ENCODE measurements around the gene CTNNBL1.

CTNNBL1 gene

DNA sequence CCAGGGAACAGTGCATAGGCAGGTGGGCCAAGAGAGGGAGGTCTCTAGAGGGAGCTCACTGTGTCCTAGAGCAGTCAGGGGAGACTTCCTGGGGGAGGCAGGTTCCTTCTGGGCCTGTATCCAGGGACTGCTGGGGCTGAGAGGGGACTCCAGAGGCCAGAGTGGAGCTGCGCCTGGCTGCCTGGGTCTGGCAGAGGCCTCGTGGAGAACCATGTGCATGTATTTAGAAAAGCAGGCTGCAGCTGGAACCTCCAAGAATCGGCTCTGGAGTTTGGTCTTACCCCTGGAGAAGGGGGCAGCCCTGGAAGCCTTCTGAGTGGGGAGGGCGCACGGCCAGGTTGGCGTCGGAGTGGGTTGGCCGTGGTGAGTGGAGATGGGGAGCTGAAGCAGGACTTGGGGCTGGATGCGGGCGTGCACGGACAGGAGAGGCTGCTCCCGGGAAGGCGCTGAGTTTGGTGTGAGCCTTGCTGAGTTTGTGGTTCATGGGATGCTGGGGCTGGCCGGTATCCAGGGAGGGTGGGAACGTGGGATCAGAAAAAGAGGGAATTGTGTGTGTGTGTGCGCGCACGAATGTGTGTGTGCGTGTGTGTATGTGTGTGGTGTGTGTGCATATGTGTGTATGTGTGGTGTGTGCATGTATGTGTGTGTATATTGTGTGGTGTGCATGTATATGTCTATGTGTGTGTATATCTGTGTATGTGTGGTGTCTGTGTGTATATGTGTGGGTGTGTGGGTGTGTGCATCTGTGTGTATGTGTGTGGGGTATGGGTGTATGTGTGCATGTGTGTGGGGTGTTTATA, 219.9 kb downstream of the CTNNBL1 start:
- Mint-ChIP-seq H3K27me3 (peaks cover 15% of the 10 kb centered on the region), H3K9me3 (no peaks in the 10 kb centered on the region), H3K4me1 (peaks cover 18% of the 10 kb centered on the region), H3K36me3 (no peaks in the 10 kb centered on the region), H3K4me3 (peak overlapping the region; percentile 5), H3K27ac (no peak overlapping the region)
- DNase-seq (ENCODE audit: low spot score in 2 of 2) (no peak), ATAC-seq (ENCODE audit: low read depth) (no peak)

DNA sequence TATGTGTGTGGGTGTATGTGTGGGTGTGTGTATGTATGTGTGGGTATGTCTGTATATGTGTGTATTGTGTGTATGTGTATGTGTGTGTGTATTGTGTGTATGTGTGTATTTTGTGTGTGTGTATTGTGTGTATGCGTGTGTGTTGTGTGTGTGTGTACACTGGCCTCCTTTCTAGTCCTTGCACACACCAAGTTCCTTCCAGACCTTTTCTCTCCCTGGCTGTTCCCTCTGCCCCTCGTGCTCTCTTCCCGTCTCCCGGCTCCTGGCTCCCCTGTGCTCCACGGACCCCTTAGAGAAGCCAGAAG, 220.5 kb downstream of the CTNNBL1 start:
- Mint-ChIP-seq H3K27ac (no peak overlapping the region), H3K27me3 (peaks cover 12% of the 10 kb centered on the region)

DNA sequence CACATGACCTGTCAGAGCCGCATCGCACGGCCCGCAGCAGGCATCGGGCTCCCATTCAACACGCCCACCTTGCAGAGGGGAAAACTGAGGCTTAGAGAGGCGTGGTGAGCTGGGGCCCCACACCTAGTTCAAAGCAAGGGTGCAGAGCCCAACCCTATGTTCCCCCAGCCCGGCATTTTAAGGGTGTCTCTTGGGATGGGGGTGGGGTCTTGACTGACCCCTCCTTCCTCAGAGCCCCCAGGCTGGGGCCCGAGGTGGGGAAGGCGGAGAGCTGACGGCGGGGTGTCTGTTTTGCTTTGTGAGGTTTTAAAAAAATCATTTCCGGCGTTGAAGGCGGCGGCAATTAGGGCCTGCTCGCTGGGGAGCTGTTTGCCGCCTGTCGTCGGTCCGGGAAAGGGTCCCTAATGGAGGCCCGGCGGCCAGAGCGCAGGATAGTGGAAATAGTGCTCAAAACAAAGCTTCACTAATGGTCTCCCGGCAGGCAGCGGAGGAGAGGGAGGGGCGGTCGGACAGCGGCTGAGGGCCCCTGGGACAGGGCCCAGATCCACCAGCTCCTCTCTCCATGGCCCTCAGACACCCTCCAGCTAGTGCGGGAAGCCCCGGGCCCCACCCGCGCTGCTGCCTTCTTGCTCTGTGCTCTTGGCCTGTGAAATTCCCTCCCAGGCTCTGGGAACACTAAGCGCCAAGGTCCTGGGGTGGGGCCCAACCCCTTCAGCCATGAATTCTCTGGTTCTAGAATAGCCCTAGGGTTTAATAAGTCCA, 221.0 kb downstream of the CTNNBL1 start:
- H3K4me3 Mint-ChIP-seq, result peak overlapping the region; percentile 71
- no peaks in the 10 kb centered on the region for H3K9me3 Mint-ChIP-seq

More for the DNA sequence above, 220.5 kb downstream of the CTNNBL1 start:
- ATAC-seq (ENCODE audit: low read depth), result no peak
- H3K4me3 Mint-ChIP-seq, result peak overlapping the region; percentile 71
- no peaks in the 10 kb centered on the region for H3K36me3 Mint-ChIP-seq
- H3K4me1 Mint-ChIP-seq, result peaks cover 18% of the 10 kb centered on the region
- DNase-seq (ENCODE audit: low spot score in 2 of 2), result no peak
- H3K9me3 Mint-ChIP-seq, result no peaks in the 10 kb centered on the region

DNA sequence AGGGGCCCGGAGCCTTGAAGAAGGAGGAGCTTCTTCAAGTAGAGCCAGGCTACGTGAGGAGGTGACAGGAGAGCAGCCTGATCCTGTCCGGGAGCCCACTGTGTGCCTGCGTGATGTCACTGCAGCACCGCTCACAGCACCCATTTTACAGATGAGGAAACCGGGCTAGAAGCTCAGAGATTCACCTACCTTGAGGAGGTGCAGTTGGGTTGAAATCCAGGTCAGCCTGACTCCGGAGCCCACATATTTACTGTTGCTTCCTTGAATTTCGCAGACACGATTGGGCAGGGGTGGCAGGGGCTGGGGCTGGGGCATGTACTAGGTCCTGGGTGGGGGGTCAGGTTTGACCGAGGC, 221.6 kb downstream of the CTNNBL1 start:
- Mint-ChIP-seq H3K9me3 (no peaks in the 10 kb centered on the region), H3K27me3 (peaks cover 12% of the 10 kb centered on the region), H3K4me1 (peaks cover 18% of the 10 kb centered on the region), H3K4me3 (no peak overlapping the region), H3K27ac (no peak overlapping the region), H3K36me3 (no peaks in the 10 kb centered on the region)
- DNase-seq (ENCODE audit: low spot score in 2 of 2) (no peak), ATAC-seq (ENCODE audit: low read depth) (no peak)

More for the DNA sequence above, 221.0 kb downstream of the CTNNBL1 start:
- Mint-ChIP-seq H3K27ac (no peak overlapping the region), H3K4me1 (peaks cover 18% of the 10 kb centered on the region), H3K36me3 (no peaks in the 10 kb centered on the region), H3K27me3 (peaks cover 12% of the 10 kb centered on the region)
- DNase-seq (ENCODE audit: low spot score in 2 of 2) (peak in 1 of 2 donors; percentile 30), ATAC-seq (ENCODE audit: low read depth) (peak; percentile 61)

DNA sequence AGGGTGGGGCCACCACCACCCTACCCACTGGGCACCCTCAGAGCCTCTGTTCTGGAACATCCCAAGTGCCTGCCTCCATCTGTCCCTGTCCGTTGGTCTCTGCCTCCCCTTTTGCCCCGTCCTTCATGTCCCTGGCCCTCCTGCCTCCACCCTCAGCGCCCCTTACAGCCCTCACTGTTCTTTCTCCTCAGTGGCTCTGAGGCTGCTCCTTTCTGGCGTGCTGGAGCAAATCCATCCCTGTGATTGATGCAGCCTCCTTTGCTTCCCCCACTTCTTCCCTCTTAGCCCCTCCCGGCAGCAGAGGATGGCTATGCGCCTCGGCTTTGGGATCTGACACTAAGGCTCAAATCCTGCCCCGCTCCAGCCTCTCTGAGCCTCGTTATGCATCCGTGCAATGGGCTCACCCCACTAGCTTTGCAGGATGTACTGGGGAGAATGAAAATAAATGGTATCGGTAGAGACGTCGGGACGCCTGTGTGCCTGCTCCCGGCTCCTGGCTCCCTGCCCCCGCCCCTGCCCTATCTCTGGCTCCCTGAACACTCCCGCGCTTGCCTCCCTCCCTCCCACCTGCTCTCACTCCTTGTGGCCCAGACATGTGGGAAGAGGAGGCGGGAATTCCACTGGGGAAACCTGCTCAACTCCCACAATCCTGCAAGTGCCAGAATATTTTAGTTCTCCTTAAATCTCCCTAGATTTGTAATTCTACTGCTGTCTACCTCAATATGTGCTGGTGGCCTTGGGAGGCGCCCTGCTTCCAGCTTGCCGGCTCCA, 222.2 kb downstream of the CTNNBL1 start:
- H3K27ac Mint-ChIP-seq, result no peak overlapping the region
- no peaks in the 10 kb centered on the region for H3K9me3 Mint-ChIP-seq
- no peak overlapping the region for H3K4me3 Mint-ChIP-seq
- H3K36me3 Mint-ChIP-seq, result no peaks in the 10 kb centered on the region
- peaks cover 23% of the 10 kb centered on the region for H3K4me1 Mint-ChIP-seq
- ATAC-seq (ENCODE audit: low read depth) (no peak), DNase-seq (ENCODE audit: low spot score in 2 of 2) (no peak)
- peaks cover 13% of the 10 kb centered on the region for H3K27me3 Mint-ChIP-seq

DNA sequence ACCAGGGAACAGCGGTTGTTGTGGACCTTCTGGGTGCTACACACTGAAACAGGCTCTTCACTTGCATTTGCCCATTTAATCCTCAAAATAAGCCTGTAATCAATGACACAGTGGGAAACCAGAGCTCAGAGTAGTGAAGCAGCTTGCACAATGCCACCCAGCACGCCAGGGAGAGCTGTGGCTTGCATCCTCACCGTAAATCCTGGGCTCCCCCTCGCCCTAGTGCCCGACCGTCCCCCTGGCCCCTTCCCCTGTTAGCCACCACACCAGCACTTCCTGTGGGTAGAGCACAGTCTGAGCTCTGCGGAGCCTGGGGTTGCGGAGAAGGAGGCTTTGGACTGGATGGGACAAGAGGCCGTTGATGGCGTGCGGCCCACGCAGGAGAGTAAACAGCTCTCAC, 223.6 kb downstream of the CTNNBL1 start:
- no peak for DNase-seq (ENCODE audit: low spot score in 2 of 2)
- Mint-ChIP-seq H3K36me3 (no peaks in the 10 kb centered on the region), H3K4me1 (peaks cover 24% of the 10 kb centered on the region), H3K9me3 (no peaks in the 10 kb centered on the region), H3K27ac (no peak overlapping the region), H3K4me3 (no peak overlapping the region), H3K27me3 (peaks cover 13% of the 10 kb centered on the region)
- ATAC-seq (ENCODE audit: low read depth), result no peak

DNA sequence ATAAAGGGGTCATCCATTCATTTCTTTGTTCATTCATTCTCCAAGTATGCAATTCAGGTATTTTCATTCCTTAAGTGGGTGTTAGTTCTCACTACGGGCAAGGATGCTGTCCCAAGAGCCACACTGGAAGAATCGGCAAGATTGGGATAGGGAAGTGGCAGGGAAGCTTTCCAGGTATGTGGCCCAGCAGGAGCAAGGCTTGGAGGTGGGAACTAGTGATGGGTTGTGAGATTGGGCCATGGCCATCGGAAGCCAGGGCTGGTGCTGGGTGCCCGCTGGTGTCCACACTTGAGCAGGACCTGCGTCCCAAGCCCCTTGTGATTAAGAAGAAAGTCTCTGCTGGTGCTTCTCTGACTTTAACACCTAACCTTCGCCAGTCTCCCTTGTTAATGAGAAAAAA, 224.2 kb downstream of the CTNNBL1 start:
- no peaks in the 10 kb centered on the region for H3K9me3 Mint-ChIP-seq
- peaks cover 22% of the 10 kb centered on the region for H3K4me1 Mint-ChIP-seq
- no peak overlapping the region for H3K27ac Mint-ChIP-seq
- no peaks in the 10 kb centered on the region for H3K36me3 Mint-ChIP-seq
- ATAC-seq (ENCODE audit: low read depth), result no peak
- DNase-seq (ENCODE audit: low spot score in 2 of 2), result no peak
- H3K4me3 Mint-ChIP-seq, result no peak overlapping the region
- H3K27me3 Mint-ChIP-seq, result peaks cover 10% of the 10 kb centered on the region

DNA sequence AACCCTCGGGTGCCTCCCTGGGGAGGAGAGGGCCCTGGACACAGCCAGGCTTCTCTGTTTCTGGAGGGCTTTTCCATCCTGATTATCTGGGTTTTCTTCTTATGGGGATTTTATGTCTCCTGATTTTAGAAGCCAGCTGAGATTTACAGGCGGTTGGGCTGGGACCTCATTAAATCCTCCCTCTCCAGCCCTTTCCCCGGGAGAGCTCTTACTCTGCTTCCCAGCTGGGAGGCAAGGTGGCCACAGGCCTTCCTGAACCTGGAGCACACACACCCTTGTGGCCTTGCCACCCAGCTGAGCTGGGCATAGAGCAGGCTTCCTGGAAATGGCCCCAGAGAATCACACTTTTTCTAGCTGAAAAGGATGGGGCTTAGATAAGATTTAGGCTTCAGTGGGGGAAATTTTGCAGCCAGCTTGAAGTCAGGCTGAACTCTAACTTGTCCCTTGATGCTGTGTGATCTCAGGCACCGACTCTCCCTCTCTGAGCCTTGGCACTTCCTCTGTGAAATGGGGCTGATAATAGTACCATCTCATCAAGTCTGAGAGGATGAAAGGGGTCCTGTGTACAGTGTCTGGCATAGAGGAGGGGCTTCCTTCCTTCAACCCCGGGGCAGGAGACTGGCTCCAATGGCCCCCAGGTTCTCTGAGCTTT, 225.7 kb downstream of the CTNNBL1 start:
- ATAC-seq (ENCODE audit: low read depth), result no peak
- H3K4me3 Mint-ChIP-seq, result no peak overlapping the region
- DNase-seq (ENCODE audit: low spot score in 2 of 2), result no peak
- H3K9me3 Mint-ChIP-seq, result no peaks in the 10 kb centered on the region
- H3K27ac Mint-ChIP-seq, result no peak overlapping the region
- H3K36me3 Mint-ChIP-seq, result no peaks in the 10 kb centered on the region
- H3K27me3 Mint-ChIP-seq, result peaks cover 3% of the 10 kb centered on the region
- peaks cover 16% of the 10 kb centered on the region for H3K4me1 Mint-ChIP-seq

DNA sequence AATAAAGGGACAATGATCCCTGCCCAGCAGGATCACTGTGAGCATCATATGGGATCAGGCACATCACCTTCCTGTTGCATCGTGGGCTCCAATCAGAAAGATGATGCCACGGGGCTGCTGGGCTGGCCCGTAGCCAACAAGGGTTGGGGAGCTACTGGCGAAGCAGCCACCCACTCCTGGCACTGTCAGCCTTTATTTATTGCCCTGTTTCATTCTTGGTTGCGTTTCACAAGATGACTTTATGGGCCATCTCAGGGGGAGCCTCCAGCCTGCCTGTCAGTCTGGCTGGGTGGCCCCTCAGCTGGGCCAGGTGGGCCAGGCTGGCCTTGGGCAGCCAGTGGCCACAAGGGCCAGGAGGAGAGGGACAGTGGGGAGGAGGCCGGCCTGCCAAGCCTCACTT, 226.4 kb downstream of the CTNNBL1 start:
- ATAC-seq (ENCODE audit: low read depth) (no peak), DNase-seq (ENCODE audit: low spot score in 2 of 2) (no peak)
- H3K4me1 Mint-ChIP-seq, result peaks cover 12% of the 10 kb centered on the region
- no peaks in the 10 kb centered on the region for H3K36me3 Mint-ChIP-seq
- no peaks in the 10 kb centered on the region for H3K9me3 Mint-ChIP-seq
- peaks cover 3% of the 10 kb centered on the region for H3K27me3 Mint-ChIP-seq
- no peak overlapping the region for H3K4me3 Mint-ChIP-seq
- no peak overlapping the region for H3K27ac Mint-ChIP-seq

DNA sequence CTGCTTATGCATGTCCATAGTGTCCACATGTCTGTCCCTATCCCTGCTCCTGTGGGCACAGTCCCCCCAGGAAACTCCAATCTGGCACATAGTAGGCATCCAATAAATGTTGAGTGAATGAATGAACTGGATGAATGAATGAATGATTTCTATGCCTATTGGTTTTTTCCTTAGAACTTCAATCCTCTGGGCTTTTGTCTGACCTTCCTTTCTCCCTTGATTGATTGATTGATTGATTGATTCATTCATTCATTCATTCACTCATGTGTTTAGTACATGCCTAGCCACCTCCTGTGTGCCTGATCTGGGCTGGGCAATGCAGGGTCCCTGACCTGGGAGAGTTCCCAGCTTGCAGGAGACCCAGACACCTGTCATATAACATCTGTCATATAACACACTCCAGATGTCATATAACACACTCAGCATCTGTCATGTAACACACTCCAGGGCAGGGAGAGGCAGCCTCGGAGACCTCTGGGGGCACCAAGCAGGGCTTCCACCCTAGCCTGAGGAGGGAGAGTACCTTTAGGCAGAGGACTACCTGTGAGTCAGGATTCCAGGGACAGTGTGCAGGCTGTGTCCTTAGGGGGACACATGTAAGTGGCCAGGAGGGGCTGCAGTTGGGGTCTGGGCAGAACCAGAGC, 227.0 kb downstream of the CTNNBL1 start:
- no peak for DNase-seq (ENCODE audit: low spot score in 2 of 2)
- H3K27me3 Mint-ChIP-seq, result peaks cover 3% of the 10 kb centered on the region
- no peaks in the 10 kb centered on the region for H3K9me3 Mint-ChIP-seq
- H3K27ac Mint-ChIP-seq, result no peak overlapping the region
- no peak for ATAC-seq (ENCODE audit: low read depth)
- H3K36me3 Mint-ChIP-seq, result no peaks in the 10 kb centered on the region
- H3K4me3 Mint-ChIP-seq, result no peak overlapping the region
- peaks cover 12% of the 10 kb centered on the region for H3K4me1 Mint-ChIP-seq

DNA sequence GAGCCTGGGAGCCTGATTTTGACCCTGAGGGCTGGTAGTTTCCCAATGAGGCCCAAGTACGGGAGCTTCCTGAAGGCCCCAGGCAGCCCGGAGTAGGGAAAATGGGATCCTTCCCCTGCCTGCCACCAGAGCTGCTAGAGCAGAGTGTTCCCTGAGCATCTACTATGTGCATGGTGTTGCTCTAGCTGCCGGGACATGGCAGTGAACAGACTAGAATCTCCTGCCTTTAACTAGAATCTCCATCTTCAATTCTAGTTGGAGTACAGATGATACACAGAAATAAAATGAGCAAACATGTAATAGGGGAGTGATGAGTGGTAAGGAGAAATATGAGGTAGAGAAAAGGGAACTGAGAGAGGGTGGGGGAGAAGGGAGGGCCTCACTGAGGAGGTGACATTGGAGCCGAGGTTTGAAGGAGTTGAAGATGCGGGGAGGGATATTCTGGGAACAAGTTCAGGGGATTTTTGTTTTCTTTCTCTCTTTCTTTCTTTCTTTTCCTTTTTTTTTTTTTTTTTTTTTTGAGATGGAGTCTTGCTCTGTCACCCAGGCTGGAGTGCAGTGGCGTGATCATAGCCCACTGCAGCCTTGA, 227.6 kb downstream of the CTNNBL1 start:
- ATAC-seq (ENCODE audit: low read depth) (peak; percentile 99), DNase-seq (ENCODE audit: low spot score in 2 of 2) (no peak)
- H3K27me3 Mint-ChIP-seq, result peaks cover 3% of the 10 kb centered on the region
- no peaks in the 10 kb centered on the region for H3K9me3 Mint-ChIP-seq
- no peaks in the 10 kb centered on the region for H3K36me3 Mint-ChIP-seq
- H3K27ac Mint-ChIP-seq, result no peak overlapping the region
- H3K4me3 Mint-ChIP-seq, result no peak overlapping the region
- H3K4me1 Mint-ChIP-seq, result peaks cover 12% of the 10 kb centered on the region
